ENCODE measurements around the gene HNRNPF. TPM values are rescaled to one million over a fixed set of nuclear protein-coding genes. Genes with fewer than 3 reads are reported as not detected.

HNRNPF gene
- total RNA-seq, 1 donor from 2014 or later, result 211 TPM

- Mint-ChIP-seq H3K27ac (no peak overlapping the region), H3K9me3 (ENCODE audit: low read depth) (no peaks in the 10 kb centered on the region), H3K4me1 (ENCODE audit: low read depth) (peaks cover 12% of the 10 kb centered on the region), H3K27me3 (no peaks in the 10 kb centered on the region), H3K4me3 (ENCODE audit: low read depth) (no peak overlapping the region), H3K36me3 (ENCODE audit: insufficient read depth) (peaks cover 33% of the 10 kb centered on the region)
- DNase-seq (ENCODE audit: low spot score, unreplicated experiment), result no peak
- no peak for TF ChIP-seq CTCF (IDR thresholded peaks at IDR 0.05; ENCODE audit: unreplicated experiment)
These were observed 22.4 kb downstream of the HNRNPF start for GRCh38 chr10:43386549-43386948.

GRCh38 chr10:43385412-43386004 is 23.5 kb downstream of the HNRNPF start:
- no peak for TF ChIP-seq CTCF (IDR thresholded peaks at IDR 0.05; ENCODE audit: unreplicated experiment)
- H3K4me3 Mint-ChIP-seq (ENCODE audit: low read depth), result no peak overlapping the region
- no peaks in the 10 kb centered on the region for H3K9me3 Mint-ChIP-seq (ENCODE audit: low read depth)
- H3K27ac Mint-ChIP-seq, result no peak overlapping the region
- no peak for DNase-seq (ENCODE audit: low spot score, unreplicated experiment)
- no peaks in the 10 kb centered on the region for H3K27me3 Mint-ChIP-seq
- H3K4me1 Mint-ChIP-seq (ENCODE audit: low read depth), result peaks cover 10% of the 10 kb centered on the region
- peaks cover 24% of the 10 kb centered on the region for H3K36me3 Mint-ChIP-seq (ENCODE audit: insufficient read depth)

- Mint-ChIP-seq H3K36me3 (ENCODE audit: insufficient read depth) (peaks cover 18% of the 10 kb centered on the region), H3K27me3 (no peaks in the 10 kb centered on the region)
These were observed 24.4 kb downstream of the HNRNPF start for GRCh38 chr10:43384252-43385221.

GRCh38 chr10:43383204-43383971 is 25.6 kb downstream of the HNRNPF start:
- Mint-ChIP-seq H3K27ac (peak overlapping the region; percentile 73), H3K4me3 (ENCODE audit: low read depth) (no peak overlapping the region), H3K4me1 (ENCODE audit: low read depth) (peaks cover 4% of the 10 kb centered on the region), H3K36me3 (ENCODE audit: insufficient read depth) (peaks cover 14% of the 10 kb centered on the region), H3K9me3 (ENCODE audit: low read depth) (no peaks in the 10 kb centered on the region), H3K27me3 (no peaks in the 10 kb centered on the region)
- no peak for DNase-seq (ENCODE audit: low spot score, unreplicated experiment)
- TF ChIP-seq CTCF (IDR thresholded peaks at IDR 0.05; ENCODE audit: unreplicated experiment), result no peak

More at GRCh38 chr10:43384252-43385221, 24.4 kb downstream of the HNRNPF start:
- Mint-ChIP-seq H3K27ac (peak overlapping the region; percentile 59), H3K9me3 (ENCODE audit: low read depth) (no peaks in the 10 kb centered on the region), H3K4me1 (ENCODE audit: low read depth) (peaks cover 5% of the 10 kb centered on the region), H3K4me3 (ENCODE audit: low read depth) (no peak overlapping the region)
- no peak for TF ChIP-seq CTCF (IDR thresholded peaks at IDR 0.05; ENCODE audit: unreplicated experiment)
- no peak for DNase-seq (ENCODE audit: low spot score, unreplicated experiment)
